ENCODE measurements around the gene HAND2. TPM values are rescaled to one million over a fixed set of nuclear protein-coding genes. Genes with fewer than 3 reads are reported as not detected.

HAND2 gene
- total and polyA plus RNA-seq, 2 of the 13 experiments (the other 11 are each of a cell fraction or from before 2014, with no cell fraction given) = not detected

DNA sequence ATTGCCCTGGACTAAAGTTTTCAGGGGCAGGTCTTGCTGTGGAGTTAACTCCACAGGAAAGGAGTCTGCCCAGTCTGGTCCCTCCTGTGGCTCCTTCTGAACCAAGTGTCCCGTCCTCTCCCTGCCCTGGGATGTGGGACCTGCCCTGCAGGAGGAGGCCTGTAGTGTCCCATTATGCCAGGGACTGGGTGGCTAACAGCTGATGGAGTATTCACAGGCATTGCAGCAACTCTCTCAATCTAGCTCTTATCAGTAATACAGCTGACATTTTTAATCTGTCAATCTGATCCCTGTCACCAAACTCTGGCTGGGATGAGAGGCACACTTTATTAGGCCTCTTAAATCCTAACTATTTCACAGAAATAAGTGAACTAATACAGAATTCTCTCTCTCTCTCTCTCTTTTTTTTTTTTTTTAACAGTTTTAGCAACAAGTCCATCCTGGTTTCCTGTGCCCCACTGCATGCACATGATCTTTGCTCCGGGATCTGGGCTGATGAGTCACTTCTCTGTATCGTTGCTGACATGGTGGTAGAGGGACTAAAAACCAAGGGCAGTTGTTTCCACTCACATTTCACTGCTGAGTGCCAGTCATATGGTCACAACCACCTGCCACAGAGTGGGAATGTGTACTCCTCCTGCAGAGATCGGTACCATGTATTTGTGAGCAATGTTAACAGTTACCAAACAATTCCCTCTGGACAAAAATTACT lies 39.1 kb downstream of the HAND2 start (continued):
- TF ChIP-seq CENPX (CRISPR knock-in tag; IDR thresholded peaks at IDR 0.05) (no peak), ZNF331 (CRISPR knock-in tag; IDR thresholded peaks at IDR 0.05) (0 out of 2 replicates have a peak, but pooled peaks have one; percentile 14), DPF2 (CRISPR knock-in tag; IDR thresholded peaks at IDR 0.05; ENCODE audit: borderline replicate concordance, low read depth) (0 out of 2 replicates have a peak, but pooled peaks have one; percentile 40), CENPT (CRISPR knock-in tag; IDR thresholded peaks at IDR 0.05; ENCODE audit: low read depth) (no peak), ZNF460 (CRISPR knock-in tag; IDR thresholded peaks at IDR 0.05; ENCODE audit: borderline replicate concordance) (no peak), NR2C2 (CRISPR knock-in tag; IDR thresholded peaks at IDR 0.05; ENCODE audit: borderline replicate concordance) (no peak), PAF1 (CRISPR knock-in tag; IDR thresholded peaks at IDR 0.05) (no peak), KLF6 (CRISPR knock-in tag; IDR thresholded peaks at IDR 0.05) (no peak), RARG (CRISPR knock-in tag; IDR thresholded peaks at IDR 0.05; ENCODE audit: low read depth) (no peak), HDAC1 (CRISPR knock-in tag; IDR thresholded peaks at IDR 0.05) (no peak), PHF8 (CRISPR knock-in tag; IDR thresholded peaks at IDR 0.05) (no peak), WIZ (CRISPR knock-in tag; IDR thresholded peaks at IDR 0.05) (no peak), HNRNPK (IDR thresholded peaks at IDR 0.05; ENCODE audit: low read depth, low read length, poor library complexity, severe bottlenecking) (no peak), ZNF264 (CRISPR knock-in tag; IDR thresholded peaks at IDR 0.05) (0 out of 2 replicates have a peak, but pooled peaks have one; percentile 35)
- TF ChIP-seq, protein P1, sequence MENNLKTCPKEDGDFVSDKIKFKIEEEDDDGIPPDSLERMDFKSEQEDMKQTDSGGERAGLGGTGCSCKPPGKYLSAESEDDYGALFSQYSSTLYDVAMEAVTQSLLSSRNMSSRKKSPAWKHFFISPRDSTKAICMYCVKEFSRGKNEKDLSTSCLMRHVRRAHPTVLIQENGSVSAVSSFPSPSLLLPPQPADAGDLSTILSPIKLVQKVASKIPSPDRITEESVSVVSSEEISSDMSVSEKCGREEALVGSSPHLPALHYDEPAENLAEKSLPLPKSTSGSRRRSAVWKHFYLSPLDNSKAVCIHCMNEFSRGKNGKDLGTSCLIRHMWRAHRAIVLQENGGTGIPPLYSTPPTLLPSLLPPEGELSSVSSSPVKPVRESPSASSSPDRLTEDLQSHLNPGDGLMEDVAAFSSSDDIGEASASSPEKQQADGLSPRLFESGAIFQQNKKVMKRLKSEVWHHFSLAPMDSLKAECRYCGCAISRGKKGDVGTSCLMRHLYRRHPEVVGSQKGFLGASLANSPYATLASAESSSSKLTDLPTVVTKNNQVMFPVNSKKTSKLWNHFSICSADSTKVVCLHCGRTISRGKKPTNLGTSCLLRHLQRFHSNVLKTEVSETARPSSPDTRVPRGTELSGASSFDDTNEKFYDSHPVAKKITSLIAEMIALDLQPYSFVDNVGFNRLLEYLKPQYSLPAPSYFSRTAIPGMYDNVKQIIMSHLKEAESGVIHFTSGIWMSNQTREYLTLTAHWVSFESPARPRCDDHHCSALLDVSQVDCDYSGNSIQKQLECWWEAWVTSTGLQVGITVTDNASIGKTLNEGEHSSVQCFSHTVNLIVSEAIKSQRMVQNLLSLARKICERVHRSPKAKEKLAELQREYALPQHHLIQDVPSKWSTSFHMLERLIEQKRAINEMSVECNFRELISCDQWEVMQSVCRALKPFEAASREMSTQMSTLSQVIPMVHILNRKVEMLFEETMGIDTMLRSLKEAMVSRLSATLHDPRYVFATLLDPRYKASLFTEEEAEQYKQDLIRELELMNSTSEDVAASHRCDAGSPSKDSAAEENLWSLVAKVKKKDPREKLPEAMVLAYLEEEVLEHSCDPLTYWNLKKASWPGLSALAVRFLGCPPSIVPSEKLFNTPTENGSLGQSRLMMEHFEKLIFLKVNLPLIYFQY (CRISPR knock-in tag; IDR thresholded peaks at IDR 0.05; ENCODE audit: borderline replicate concordance) = no peak
- TF ChIP-seq, protein P2, sequence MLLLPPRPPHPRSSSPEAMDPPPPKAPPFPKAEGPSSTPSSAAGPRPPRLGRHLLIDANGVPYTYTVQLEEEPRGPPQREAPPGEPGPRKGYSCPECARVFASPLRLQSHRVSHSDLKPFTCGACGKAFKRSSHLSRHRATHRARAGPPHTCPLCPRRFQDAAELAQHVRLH (CRISPR knock-in tag; IDR thresholded peaks at IDR 0.05; ENCODE audit: borderline replicate concordance, low read depth) = no peak
- TF ChIP-seq, protein P3, sequence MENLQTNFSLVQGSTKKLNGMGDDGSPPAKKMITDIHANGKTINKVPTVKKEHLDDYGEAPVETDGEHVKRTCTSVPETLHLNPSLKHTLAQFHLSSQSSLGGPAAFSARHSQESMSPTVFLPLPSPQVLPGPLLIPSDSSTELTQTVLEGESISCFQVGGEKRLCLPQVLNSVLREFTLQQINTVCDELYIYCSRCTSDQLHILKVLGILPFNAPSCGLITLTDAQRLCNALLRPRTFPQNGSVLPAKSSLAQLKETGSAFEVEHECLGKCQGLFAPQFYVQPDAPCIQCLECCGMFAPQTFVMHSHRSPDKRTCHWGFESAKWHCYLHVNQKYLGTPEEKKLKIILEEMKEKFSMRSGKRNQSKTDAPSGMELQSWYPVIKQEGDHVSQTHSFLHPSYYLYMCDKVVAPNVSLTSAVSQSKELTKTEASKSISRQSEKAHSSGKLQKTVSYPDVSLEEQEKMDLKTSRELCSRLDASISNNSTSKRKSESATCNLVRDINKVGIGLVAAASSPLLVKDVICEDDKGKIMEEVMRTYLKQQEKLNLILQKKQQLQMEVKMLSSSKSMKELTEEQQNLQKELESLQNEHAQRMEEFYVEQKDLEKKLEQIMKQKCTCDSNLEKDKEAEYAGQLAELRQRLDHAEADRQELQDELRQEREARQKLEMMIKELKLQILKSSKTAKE (CRISPR knock-in tag; IDR thresholded peaks at IDR 0.05; ENCODE audit: borderline replicate concordance) = no peak
- TF ChIP-seq, protein P4, sequence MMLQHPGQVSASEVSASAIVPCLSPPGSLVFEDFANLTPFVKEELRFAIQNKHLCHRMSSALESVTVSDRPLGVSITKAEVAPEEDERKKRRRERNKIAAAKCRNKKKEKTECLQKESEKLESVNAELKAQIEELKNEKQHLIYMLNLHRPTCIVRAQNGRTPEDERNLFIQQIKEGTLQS (CRISPR knock-in tag; IDR thresholded peaks at IDR 0.05) = peak; percentile 71
- TF ChIP-seq, protein P5, sequence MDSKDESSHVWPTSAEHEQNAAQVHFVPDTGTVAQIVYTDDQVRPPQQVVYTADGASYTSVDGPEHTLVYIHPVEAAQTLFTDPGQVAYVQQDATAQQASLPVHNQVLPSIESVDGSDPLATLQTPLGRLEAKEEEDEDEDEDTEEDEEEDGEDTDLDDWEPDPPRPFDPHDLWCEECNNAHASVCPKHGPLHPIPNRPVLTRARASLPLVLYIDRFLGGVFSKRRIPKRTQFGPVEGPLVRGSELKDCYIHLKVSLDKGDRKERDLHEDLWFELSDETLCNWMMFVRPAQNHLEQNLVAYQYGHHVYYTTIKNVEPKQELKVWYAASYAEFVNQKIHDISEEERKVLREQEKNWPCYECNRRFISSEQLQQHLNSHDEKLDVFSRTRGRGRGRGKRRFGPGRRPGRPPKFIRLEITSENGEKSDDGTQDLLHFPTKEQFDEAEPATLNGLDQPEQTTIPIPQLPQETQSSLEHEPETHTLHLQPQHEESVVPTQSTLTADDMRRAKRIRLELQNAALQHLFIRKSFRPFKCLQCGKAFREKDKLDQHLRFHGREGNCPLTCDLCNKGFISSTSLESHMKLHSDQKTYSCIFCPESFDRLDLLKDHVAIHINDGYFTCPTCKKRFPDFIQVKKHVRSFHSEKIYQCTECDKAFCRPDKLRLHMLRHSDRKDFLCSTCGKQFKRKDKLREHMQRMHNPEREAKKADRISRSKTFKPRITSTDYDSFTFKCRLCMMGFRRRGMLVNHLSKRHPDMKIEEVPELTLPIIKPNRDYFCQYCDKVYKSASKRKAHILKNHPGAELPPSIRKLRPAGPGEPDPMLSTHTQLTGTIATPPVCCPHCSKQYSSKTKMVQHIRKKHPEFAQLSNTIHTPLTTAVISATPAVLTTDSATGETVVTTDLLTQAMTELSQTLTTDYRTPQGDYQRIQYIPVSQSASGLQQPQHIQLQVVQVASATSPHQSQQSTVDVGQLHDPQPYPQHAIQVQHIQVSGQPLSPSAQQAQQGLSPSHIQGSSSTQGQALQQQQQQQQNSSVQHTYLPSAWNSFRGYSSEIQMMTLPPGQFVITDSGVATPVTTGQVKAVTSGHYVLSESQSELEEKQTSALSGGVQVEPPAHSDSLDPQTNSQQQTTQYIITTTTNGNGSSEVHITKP (CRISPR knock-in tag; IDR thresholded peaks at IDR 0.05; ENCODE audit: low read depth) = no peak
